ENCODE measurements around the gene SLC7A8. TPM values are rescaled to one million over a fixed set of nuclear protein-coding genes. Genes with fewer than 3 reads are reported as not detected.

The SLC7A8 gene
- total RNA-seq, 4 donors from 2014 or later, result 32.4 to 67.4 (median 42.9) TPM

DNA sequence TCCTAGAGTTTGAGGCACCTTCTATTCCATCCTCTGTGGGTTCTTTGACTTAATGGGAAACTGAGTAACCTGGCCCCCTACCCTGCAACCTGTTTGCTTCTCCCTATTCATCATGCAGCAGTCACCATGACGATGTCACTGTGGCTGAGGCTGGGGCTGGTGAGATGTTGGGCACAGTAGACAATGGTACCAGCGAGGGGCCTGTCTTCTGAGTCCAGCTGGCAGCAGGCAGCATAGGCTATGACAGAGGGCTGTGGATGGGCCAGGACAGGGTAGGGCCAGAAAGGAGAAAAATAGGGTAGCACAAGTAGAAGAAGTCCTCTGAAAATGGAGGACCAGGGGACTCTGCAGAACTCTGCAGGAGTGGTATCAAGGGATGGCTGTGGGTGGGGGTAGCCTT, 80.7 kb downstream of the SLC7A8 start:
- peak in 1 of 2 donors; percentile 42 for DNase-seq (ENCODE audit: low spot score in 2 of 2)
- WGBS, 2 donors, result 92 to 96% methylated on average over 2 of the region's 2 CpGs
- TF ChIP-seq CTCF (IDR thresholded peaks at IDR 0.05) (no peak), POLR2A (IDR thresholded peaks at IDR 0.05) (no peak)
- intact Hi-C loops (cut with DNase I; ENCODE audit: low total_unique reads), result no loop called here
- H3K4me3 ChIP-seq (ENCODE audit: low read depth, poor library complexity, severe bottlenecking), result no peak overlapping the region

DNA sequence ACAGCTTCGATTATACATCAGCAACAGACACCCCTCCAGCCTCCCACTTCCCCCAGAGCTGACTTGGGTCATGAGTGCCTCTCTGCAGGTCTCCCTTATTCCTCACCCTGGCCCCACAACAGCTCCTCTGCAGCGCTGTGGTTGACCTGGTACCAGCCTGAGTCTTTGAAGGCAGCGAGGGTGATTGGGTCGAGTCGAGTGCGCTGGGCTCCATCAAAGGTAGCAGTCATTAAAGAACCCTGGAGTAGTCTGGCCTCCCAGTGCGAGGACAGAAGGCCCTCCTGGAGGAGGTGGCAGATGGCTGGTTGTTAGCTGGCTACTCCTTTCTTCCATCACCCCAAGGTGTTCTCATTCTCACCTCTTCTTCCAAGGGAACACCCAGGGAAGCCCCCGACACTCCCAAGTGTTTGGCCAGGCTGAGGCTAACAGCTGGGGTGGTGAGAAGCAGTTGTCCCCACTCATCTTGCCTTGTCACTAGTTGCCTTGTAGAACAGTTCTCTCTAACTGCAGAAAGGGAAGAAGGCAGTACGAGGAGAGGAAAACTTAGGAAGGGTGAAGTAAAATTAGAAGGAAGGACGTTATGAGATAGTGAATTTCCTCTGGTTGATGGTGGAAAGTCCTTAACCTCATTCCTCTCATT, 81.4 kb downstream of the SLC7A8 start:
- peak in 1 of 2 donors; percentile 68 for DNase-seq (ENCODE audit: low spot score in 2 of 2)
- 75 to 85% methylated on average over 10 of the region's 10 CpGs for WGBS, 2 donors
- no peak for TF ChIP-seq CTCF (IDR thresholded peaks at IDR 0.05)
- no peak for TF ChIP-seq POLR2A (IDR thresholded peaks at IDR 0.05)
- no peak overlapping the region for H3K4me3 ChIP-seq (ENCODE audit: low read depth, poor library complexity, severe bottlenecking)
- intact Hi-C loops (cut with DNase I; ENCODE audit: low total_unique reads), result no loop called here

- TF ChIP-seq POLR2A (IDR thresholded peaks at IDR 0.05) (no peak), CTCF (IDR thresholded peaks at IDR 0.05) (no peak)
- peak in 1 of 2 donors; percentile 45 for DNase-seq (ENCODE audit: low spot score in 2 of 2)
- 78 to 89% methylated on average over 6 of the region's 6 CpGs for WGBS, 2 donors
- intact Hi-C loops (cut with DNase I; ENCODE audit: low total_unique reads), result no loop called here
- no peak overlapping the region for H3K4me3 ChIP-seq (ENCODE audit: low read depth, poor library complexity, severe bottlenecking)
Observed at GRCh38 chr14:23101213-23101970, 82.1 kb downstream of the SLC7A8 start.

DNA sequence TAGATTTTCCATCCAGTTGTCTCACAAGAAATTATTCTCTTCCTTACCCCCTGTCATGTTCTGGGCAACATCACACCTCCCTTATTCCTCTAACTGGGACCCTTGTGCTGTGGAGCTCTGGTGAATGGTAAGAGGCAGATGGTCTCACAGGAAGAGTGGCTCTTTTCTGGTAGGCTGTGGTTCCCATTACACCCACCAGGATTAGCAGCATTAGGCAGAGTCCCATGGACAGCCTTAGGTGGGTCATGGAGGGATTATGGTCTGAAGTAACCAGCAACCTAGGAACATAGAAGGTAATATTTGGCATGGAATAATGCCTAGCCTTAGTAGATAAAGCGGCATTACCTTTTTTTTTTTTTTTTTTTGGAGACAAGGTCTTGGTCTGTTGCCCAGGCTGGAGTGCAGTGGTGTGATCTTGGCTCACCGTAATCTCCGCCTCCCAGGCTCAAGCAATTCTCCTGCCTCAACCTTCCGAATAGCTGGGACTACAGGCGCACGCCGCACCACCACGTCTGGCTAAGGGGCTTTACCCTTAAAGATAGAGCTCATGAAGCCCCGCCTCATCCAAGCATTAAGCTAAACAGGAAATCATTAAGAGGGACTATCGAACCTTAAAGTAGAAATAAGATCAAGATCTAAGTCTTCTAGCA, 84.1 kb downstream of the SLC7A8 start:
- H3K4me3 ChIP-seq (ENCODE audit: low read depth, poor library complexity, severe bottlenecking), result no peak overlapping the region
- TF ChIP-seq CTCF (IDR thresholded peaks at IDR 0.05) (no peak), POLR2A (IDR thresholded peaks at IDR 0.05) (no peak)
- no peak for DNase-seq (ENCODE audit: low spot score in 2 of 2)
- WGBS, 2 donors, result 87 to 88% methylated on average over 10 of the region's 10 CpGs
- intact Hi-C loops (cut with DNase I; ENCODE audit: low total_unique reads), result no loop called here

GRCh38 chr14:23097786-23098185, 85.7 kb downstream of the SLC7A8 start:
- no peak for TF ChIP-seq CTCF (IDR thresholded peaks at IDR 0.05)
- TF ChIP-seq POLR2A (IDR thresholded peaks at IDR 0.05), result no peak
- no peak for DNase-seq (ENCODE audit: low spot score in 2 of 2)
- intact Hi-C loops (cut with DNase I; ENCODE audit: low total_unique reads), result no loop called here
- 88 to 89% methylated on average over 7 of the region's 7 CpGs for WGBS, 2 donors
- no peak overlapping the region for H3K4me3 ChIP-seq (ENCODE audit: low read depth, poor library complexity, severe bottlenecking)

All from lower leg skin (tissue), 4 donors.